ENCODE results near the gene ARL15. TPM values are rescaled to one million over a fixed set of nuclear protein-coding genes. Genes with fewer than 3 reads are reported as not detected.
"Not testable (repeated sequence)": the region's sequence is repeated elsewhere in the genome, so short reads cannot be mapped to it uniquely, and the experiment has no call there.

The ARL15 gene
- total RNA-seq, 2 experiments from 2014 or later = 10.6 to 12.3 TPM

DNA sequence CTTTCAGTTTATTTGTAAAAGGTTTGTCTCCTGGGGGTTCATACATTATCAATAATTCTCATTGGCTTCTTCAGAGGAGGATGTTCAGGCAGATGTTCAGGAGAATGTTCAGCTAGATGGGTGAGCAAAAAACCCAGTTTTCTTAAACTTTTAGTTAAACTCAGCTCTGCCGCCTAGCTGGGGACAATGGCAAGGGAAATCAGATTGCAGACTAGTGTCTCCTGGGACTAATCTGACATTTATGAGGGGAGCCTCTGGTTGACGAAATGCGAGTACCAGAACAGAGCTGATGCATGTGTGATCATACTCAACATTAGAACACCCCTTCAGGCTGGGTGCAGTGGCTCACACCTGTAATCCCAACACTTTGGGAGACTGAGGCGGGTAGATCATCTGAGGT is 314.4 kb downstream of the ARL15 start:
- Mint-ChIP-seq H3K36me3 (ENCODE audit: low read depth) (no peaks in the 10 kb centered on the region), H3K4me1 (ENCODE audit: low read depth) (peaks cover 4% of the 10 kb centered on the region), H3K27me3 (ENCODE audit: low read depth) (no peaks in the 10 kb centered on the region), H3K9me3 (ENCODE audit: insufficient read depth) (no peaks in the 10 kb centered on the region), H3K27ac (no peak overlapping the region), H3K4me3 (no peak overlapping the region)
- POLR2A ChIA-PET = no interaction called here
- CTCF ChIA-PET = interaction anchor here (1.3 kb wide), 1 partner anchor 12 kb away, joined by 3 read pairs; no protein-coding TSS in a partner anchor
- ATAC-seq (no peak), DNase-seq (no peak)

DNA sequence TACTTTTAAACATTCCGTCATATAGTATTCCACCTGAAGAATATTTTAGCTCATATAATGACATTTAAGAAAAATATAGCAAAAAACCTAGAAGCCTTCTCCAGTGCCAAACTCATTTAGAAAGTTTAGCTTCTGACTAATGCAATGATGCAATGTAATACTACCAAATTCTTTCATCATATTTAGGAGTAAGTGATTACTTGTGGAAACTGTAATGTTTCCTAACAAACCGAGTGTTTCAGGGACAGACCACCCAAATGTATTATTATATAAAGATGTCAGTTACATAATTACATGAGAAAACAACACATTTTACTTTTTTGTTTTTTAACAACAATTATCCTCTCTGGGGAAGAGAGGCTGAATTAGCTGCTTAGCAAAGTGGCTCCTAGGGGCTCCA is 316.2 kb downstream of the ARL15 start:
- peaks cover 4% of the 10 kb centered on the region for H3K4me1 Mint-ChIP-seq (ENCODE audit: low read depth)
- H3K4me3 Mint-ChIP-seq = no peak overlapping the region
- ChIA-PET POLR2A (no interaction called here), CTCF (no interaction called here)
- H3K27ac Mint-ChIP-seq = no peak overlapping the region
- ATAC-seq (no peak), DNase-seq (no peak)
- no peaks in the 10 kb centered on the region for H3K9me3 Mint-ChIP-seq (ENCODE audit: insufficient read depth)
- no peaks in the 10 kb centered on the region for H3K27me3 Mint-ChIP-seq (ENCODE audit: low read depth)
- H3K36me3 Mint-ChIP-seq (ENCODE audit: low read depth) = no peaks in the 10 kb centered on the region

DNA sequence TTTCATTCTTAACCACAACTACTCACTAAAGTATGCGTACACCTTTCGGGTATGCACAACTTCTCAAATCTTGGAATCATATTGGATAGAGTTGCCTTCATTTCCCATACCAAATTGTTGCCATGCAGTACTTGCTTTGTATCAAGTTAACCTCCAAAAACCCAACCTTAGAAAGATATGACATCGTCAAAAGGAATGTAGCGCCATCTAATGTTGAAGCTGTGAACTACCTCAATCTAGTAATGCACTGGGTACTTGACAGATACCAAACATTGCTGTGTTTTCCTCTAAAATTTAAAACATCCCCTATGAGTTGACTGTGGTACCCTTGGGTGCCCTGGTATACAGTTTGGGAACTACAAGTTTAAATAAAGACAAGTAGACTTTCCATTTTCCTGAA is 318.4 kb downstream of the ARL15 start:
- no peak overlapping the region for H3K4me3 Mint-ChIP-seq
- H3K4me1 Mint-ChIP-seq (ENCODE audit: low read depth) = peaks cover 4% of the 10 kb centered on the region
- CTCF ChIA-PET = interaction anchor here (1.2 to 1.6 kb wide), 2 partner anchors 10 to 564 kb away, joined by 3 to 4 read pairs; no protein-coding TSS in a partner anchor
- no peaks in the 10 kb centered on the region for H3K9me3 Mint-ChIP-seq (ENCODE audit: insufficient read depth)
- POLR2A ChIA-PET = no interaction called here
- H3K36me3 Mint-ChIP-seq (ENCODE audit: low read depth) = no peaks in the 10 kb centered on the region
- H3K27me3 Mint-ChIP-seq (ENCODE audit: low read depth) = no peaks in the 10 kb centered on the region
- DNase-seq (no peak), ATAC-seq (no peak)
- no peak overlapping the region for H3K27ac Mint-ChIP-seq

DNA sequence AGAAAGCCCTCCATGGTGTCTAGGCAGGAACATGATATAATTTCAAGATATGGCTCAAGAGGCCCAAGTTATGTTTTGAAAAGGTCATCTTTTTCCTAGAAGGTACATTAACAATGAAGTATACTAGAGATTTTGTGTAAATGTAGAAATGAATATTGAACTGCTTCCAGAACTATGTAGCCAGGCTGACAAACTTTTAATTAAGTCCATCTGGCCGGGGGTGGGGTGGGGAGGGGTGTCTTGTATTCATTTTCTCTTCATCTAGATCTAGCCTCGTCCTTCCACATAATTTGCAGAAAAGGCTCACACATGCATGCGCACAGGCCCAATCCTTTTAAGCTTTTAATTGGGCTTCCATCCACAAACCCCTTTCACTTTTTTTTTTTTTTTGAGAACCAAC is 323.3 kb downstream of the ARL15 start:
- H3K27ac Mint-ChIP-seq = no peak overlapping the region
- H3K36me3 Mint-ChIP-seq (ENCODE audit: low read depth) = no peaks in the 10 kb centered on the region
- H3K4me3 Mint-ChIP-seq = no peak overlapping the region
- H3K9me3 Mint-ChIP-seq (ENCODE audit: insufficient read depth) = no peaks in the 10 kb centered on the region
- ChIA-PET CTCF (no interaction called here), POLR2A (no interaction called here)
- no peaks in the 10 kb centered on the region for H3K27me3 Mint-ChIP-seq (ENCODE audit: low read depth)
- no peaks in the 10 kb centered on the region for H3K4me1 Mint-ChIP-seq (ENCODE audit: low read depth)
- no peak for ATAC-seq
- no peak for DNase-seq

DNA sequence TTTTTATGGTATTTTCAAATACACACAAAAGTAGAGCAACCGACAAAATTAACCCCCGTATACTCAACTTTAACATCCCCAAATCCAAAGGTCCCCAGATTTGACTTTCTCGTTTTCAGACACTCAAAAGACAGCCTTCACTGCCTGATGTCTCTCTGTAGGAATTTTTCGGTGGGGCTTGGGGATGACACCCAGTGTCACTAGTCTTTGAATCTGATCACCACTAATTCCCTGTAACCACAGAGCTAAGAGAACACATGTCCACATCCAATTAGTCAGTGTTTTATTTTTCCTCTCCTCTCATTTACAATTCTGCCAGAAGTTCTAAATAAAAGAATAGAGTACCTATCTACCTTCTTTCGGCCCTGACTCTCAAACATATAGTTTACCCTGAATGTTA is 324.6 kb downstream of the ARL15 start:
- no peak for ATAC-seq
- Mint-ChIP-seq H3K9me3 (ENCODE audit: insufficient read depth) (no peaks in the 10 kb centered on the region), H3K4me1 (ENCODE audit: low read depth) (no peaks in the 10 kb centered on the region), H3K27me3 (ENCODE audit: low read depth) (no peaks in the 10 kb centered on the region), H3K27ac (no peak overlapping the region), H3K4me3 (no peak overlapping the region), H3K36me3 (ENCODE audit: low read depth) (no peaks in the 10 kb centered on the region)
- CTCF ChIA-PET = no interaction called here
- DNase-seq = no peak
- POLR2A ChIA-PET = no interaction called here

DNA sequence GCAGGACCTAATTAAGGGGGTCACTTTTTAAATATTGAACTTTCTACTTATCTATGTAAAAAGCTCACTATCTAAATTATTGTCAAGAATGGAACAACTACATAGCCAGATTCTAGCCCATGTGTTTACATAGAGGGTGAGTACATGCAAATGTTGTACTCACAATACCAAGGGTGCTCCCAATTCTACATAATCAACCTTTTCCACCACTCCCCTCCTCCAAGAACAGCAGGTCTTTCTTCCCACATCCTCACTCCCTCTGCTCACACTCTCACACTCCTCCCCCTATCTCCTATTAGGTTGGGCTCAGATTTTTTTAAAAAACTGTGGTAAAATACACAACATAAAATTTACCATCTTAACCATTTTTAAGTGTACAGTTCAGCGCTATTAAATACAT is 325.4 kb downstream of the ARL15 start:
- Mint-ChIP-seq H3K27ac (no peak overlapping the region), H3K27me3 (ENCODE audit: low read depth) (no peaks in the 10 kb centered on the region), H3K4me1 (ENCODE audit: low read depth) (no peaks in the 10 kb centered on the region), H3K4me3 (no peak overlapping the region), H3K36me3 (ENCODE audit: low read depth) (no peaks in the 10 kb centered on the region), H3K9me3 (ENCODE audit: insufficient read depth) (no peaks in the 10 kb centered on the region)
- DNase-seq (no peak), ATAC-seq (no peak)
- POLR2A ChIA-PET = no interaction called here
- CTCF ChIA-PET = interaction anchor here (1.4 kb wide), 1 partner anchor 12 kb away, joined by 3 read pairs; no protein-coding TSS in a partner anchor

DNA sequence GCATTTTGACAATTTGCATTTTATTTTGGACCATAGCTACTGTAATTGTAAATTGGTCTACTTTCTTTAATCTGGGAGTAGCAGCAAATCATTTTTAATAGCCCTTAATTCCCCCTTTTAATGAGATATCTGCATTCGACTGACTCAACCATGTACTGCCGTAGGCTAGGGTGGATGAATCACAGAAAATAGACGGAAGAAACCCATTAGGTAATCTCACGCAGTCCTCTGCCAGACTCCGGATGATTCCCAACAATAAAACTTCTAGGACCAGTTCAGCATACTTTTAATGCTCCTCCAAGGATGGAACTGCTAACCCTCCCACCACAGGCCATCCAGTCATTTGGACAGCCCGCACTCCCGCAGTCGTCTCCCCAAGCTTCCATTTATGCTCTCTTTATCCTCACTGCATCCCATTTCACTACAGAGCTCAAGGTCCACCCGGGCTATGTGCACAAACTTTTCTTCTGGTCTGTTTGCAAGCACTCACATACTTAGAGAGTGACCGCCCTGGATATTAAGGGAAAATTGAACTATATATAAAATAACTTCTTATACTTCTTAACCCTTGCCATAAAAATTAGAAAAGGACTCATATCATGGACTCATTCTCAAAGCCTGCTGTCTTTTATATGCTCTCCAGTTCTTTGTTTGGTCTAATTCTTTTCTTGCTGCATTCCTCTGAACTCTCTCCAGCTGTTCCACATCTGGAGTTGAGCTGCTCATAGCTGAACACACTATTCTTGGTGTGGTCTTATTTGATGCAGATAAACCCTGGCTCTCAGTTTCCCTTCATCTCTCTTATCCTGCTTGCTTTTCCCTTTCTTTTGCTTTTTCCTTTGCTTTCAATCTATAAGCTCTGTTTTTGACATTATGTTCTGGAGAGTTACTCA is 326.6 kb downstream of the ARL15 start:
- DNase-seq (no peak), ATAC-seq (no peak)
- Mint-ChIP-seq H3K4me3 (no peak overlapping the region), H3K27me3 (ENCODE audit: low read depth) (no peaks in the 10 kb centered on the region), H3K4me1 (ENCODE audit: low read depth) (no peaks in the 10 kb centered on the region), H3K27ac (no peak overlapping the region), H3K9me3 (ENCODE audit: insufficient read depth) (no peaks in the 10 kb centered on the region), H3K36me3 (ENCODE audit: low read depth) (no peaks in the 10 kb centered on the region)
- ChIA-PET POLR2A (interaction anchor here (0.6 to 0.7 kb wide), 2 partner anchors 53 to 1833 kb away, joined by 3 to 4 read pairs; no protein-coding TSS in a partner anchor), CTCF (interaction anchor here (1.4 kb wide), 1 partner anchor 13 kb away, joined by 3 read pairs; no protein-coding TSS in a partner anchor)

DNA sequence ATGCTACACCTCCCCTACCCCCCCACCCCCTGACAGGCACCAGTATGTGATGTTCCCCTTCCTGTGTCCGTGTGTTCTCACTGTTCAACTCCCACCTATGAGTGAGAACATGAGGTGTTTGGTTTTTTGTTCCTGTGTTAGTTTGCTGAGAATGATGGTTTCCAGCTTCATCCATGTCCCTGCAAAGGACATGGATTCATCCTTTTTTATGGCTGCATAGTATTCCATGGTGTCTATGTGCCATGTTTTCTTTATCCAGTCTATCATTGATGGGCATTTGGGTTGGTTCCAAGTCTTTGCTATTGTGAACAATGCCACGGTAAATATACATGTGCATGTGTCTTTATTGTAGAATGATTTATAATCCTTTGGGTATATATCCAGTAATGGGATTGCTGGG is 328.1 kb downstream of the ARL15 start:
- H3K36me3 Mint-ChIP-seq (ENCODE audit: low read depth); H3K27ac Mint-ChIP-seq; H3K27me3 Mint-ChIP-seq (ENCODE audit: low read depth); ATAC-seq; H3K4me3 Mint-ChIP-seq; POLR2A ChIA-PET; CTCF ChIA-PET; H3K9me3 Mint-ChIP-seq (ENCODE audit: insufficient read depth); DNase-seq; H3K4me1 Mint-ChIP-seq (ENCODE audit: low read depth): not testable (repeated sequence)

DNA sequence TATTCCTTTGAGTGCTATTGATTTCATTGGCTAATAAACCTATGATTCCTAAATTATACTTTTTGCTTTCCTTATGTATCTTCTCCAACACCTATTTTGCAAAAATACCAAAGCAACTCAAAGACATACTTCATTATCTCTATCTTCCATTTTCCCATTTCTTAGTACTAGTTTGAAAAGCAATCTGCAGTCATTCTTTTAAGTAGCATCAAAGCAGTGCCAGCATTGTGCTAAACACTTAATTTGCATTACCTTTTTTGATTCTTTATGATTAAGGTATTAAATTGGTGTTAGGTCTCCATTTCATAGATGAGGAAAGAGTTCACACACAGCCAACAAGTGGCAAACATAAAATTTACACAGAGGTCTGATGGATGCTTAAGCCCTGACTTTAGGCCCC is 330.3 kb downstream of the ARL15 start:
- ATAC-seq (no peak), DNase-seq (no peak)
- Mint-ChIP-seq H3K4me1 (ENCODE audit: low read depth) (peaks cover under 1% of the 10 kb centered on the region), H3K36me3 (ENCODE audit: low read depth) (no peaks in the 10 kb centered on the region), H3K27me3 (ENCODE audit: low read depth) (no peaks in the 10 kb centered on the region), H3K27ac (no peak overlapping the region), H3K9me3 (ENCODE audit: insufficient read depth) (no peaks in the 10 kb centered on the region), H3K4me3 (no peak overlapping the region)
- ChIA-PET POLR2A (no interaction called here), CTCF (no interaction called here)

DNA sequence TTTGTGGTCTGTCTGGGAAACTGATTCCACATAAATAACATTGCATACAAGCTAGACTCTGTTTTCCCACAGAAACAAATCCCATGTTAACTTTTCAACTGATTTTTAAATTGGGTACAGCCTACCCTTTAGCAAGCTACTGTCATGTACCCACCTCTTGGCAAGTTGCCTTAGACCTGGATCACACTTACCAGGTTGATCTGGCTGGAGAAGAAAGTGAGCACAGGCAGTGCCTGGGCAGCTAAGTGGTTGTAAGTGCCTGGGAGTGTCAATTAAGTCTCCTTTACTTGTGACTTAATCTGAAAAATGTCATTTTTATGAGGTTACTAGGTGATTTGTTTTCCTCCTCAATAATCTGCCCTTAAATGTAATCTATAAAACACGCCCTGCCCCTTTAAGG is 336.4 kb downstream of the ARL15 start:
- DNase-seq (no peak), ATAC-seq (no peak)
- peaks cover 2% of the 10 kb centered on the region for H3K4me1 Mint-ChIP-seq (ENCODE audit: low read depth)
- CTCF ChIA-PET = interaction anchor here (0.6 kb wide), 1 partner anchor 60 kb away, joined by 4 read pairs; no protein-coding TSS in a partner anchor
- no peaks in the 10 kb centered on the region for H3K9me3 Mint-ChIP-seq (ENCODE audit: insufficient read depth)
- no peak overlapping the region for H3K27ac Mint-ChIP-seq
- POLR2A ChIA-PET = no interaction called here
- no peak overlapping the region for H3K4me3 Mint-ChIP-seq
- H3K27me3 Mint-ChIP-seq (ENCODE audit: low read depth) = no peaks in the 10 kb centered on the region
- no peaks in the 10 kb centered on the region for H3K36me3 Mint-ChIP-seq (ENCODE audit: low read depth)

DNA sequence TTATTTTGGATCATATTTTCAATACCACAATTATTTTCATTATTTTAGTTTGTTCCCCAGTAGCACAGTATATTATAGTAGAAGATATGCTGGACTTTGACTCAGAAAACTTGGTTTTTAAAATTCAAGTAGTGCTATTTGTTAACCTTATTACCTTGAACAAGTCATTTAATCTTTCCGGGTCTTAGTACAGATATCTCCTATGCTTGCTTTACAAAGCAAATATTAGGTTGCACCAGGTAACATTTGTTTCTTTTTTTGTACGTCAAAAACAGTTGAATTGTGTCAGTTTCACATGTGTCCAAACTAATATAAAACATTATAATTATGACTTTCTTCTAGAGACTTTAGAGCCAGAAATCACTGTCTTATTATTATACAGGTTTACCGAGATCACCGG is 338.1 kb downstream of the ARL15 start:
- Mint-ChIP-seq H3K36me3 (ENCODE audit: low read depth) (no peaks in the 10 kb centered on the region), H3K4me3 (no peak overlapping the region), H3K27ac (no peak overlapping the region), H3K4me1 (ENCODE audit: low read depth) (peaks cover 2% of the 10 kb centered on the region), H3K27me3 (ENCODE audit: low read depth) (no peaks in the 10 kb centered on the region), H3K9me3 (ENCODE audit: insufficient read depth) (no peaks in the 10 kb centered on the region)
- ATAC-seq (no peak), DNase-seq (no peak)
- ChIA-PET POLR2A (no interaction called here), CTCF (no interaction called here)

DNA sequence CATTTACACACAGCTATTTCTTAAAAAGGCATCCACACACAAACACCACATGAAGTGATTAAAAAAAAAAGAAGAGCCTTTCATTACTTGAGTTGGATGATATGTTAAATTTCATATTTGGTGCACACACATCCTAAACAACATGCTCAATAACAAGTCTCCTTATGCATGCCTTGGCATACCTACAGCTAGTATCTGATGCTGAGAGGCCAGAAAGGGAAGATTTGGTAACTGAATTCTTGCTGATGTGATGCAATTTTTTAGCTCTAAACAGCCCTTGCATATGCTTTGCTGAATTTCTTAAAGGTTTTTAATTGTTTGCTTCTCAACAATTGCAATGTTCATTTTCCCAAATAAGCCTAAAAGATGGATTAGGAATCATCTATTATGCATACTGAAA is 338.8 kb downstream of the ARL15 start:
- ATAC-seq = no peak
- Mint-ChIP-seq H3K27me3 (ENCODE audit: low read depth) (no peaks in the 10 kb centered on the region), H3K36me3 (ENCODE audit: low read depth) (no peaks in the 10 kb centered on the region), H3K27ac (no peak overlapping the region), H3K9me3 (ENCODE audit: insufficient read depth) (no peaks in the 10 kb centered on the region), H3K4me3 (no peak overlapping the region), H3K4me1 (ENCODE audit: low read depth) (peaks cover 2% of the 10 kb centered on the region)
- ChIA-PET POLR2A (no interaction called here), CTCF (no interaction called here)
- DNase-seq = no peak

DNA sequence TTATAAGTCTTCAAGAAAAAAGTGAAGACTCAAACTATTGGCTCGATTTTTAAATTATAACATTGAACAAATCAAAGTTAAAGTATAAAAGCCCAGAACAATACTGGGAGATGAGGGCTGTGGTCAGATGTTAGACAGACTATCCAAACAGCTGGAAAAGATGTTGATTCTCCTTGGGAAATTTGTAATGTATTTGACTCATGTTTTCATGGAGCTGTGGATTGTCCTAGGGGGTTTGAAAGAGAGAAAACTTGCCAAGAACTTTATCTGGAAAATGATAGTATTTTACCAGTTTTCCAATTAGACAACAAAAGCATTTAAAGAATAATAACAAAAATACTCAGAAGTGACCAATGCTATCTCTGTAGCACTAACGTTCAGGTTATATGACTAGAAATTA is 339.2 kb downstream of the ARL15 start:
- no peak overlapping the region for H3K4me3 Mint-ChIP-seq

More for the DNA sequence above, 339.2 kb downstream of the ARL15 start:
- H3K36me3 Mint-ChIP-seq (ENCODE audit: low read depth) = peaks cover 3% of the 10 kb centered on the region
- DNase-seq = no peak
- no peaks in the 10 kb centered on the region for H3K9me3 Mint-ChIP-seq (ENCODE audit: insufficient read depth)
- H3K4me1 Mint-ChIP-seq (ENCODE audit: low read depth) = peaks cover 2% of the 10 kb centered on the region
- POLR2A ChIA-PET = no interaction called here
- CTCF ChIA-PET = no interaction called here
- no peak for ATAC-seq
- no peak overlapping the region for H3K27ac Mint-ChIP-seq
- no peaks in the 10 kb centered on the region for H3K27me3 Mint-ChIP-seq (ENCODE audit: low read depth)
